Upper lobe of left lung (tissue), 4 donors: Measurements from ENCODE around the gene MROH8.

ENCODE experiments used
- EP300 ChIP-seq, 4 donors: sonication (generic); formaldehyde crosslinking; IDR thresholded peaks; one replicate each; pipeline ENCODE4 v1.5.1; 2017; ENCODE audit warnings: antibody characterized with exemption in 4 of 4, control low read depth in 2 of 4
- POLR2A ChIP-seq, 4 donors: fragments of 450-650 bp; IDR thresholded peaks; one replicate each; pipeline ENCODE4 v1.5.1; 2016 to 2017; ENCODE audit warnings: antibody characterized with exemption in 4 of 4, mild to moderate bottlenecking in 2 of 4
- POLR2AphosphoS5 ChIP-seq, 2 donors: sonication (generic); formaldehyde crosslinking; IDR thresholded peaks; one replicate each; pipeline ENCODE4 v1.5.1; 2017; ENCODE audit warnings: antibody characterized with exemption in 2 of 2
- TF ChIP-seq, protein P1 (sequence below), 6 experiments: fragments of 450-650 bp in 4 of 6; fragments of 200-600 bp in 2 of 6; sonication (generic) in 2 of 6; IDR thresholded peaks; one replicate each; pipeline ENCODE4 v1.5.1; 2016 to 2019; ENCODE audit warnings: antibody characterized with exemption in 6 of 6

DNA sequence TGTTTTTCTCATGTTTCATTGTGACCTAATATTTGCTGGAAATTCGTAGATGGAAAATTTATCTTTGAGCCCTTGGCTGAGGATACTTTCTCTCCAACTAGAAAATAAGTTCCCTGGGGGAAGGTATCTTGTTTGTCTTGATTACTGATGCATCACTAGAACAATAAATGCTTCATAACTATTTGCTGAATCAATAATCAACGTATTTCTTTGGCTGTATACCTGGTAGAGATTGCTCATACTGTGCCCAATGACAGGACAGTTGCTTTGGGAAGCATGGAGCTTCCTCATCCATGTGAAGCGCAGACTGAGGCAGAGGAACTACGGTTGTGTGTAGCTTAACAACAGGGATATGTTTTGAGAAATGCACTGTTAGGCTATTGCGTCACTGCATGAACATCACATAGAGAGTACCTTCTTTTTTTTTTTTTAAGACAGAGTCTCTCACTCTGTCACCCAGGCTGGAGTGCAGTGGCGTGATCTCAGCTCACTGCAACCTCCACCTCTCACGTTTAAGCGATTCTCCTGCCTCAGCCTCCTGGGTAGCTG, 34.4 kb downstream of the MROH8 start:
- TF ChIP-seq POLR2AphosphoS5 (IDR thresholded peaks at IDR 0.05) (no peak), POLR2A (IDR thresholded peaks at IDR 0.05) (no peak), EP300 (IDR thresholded peaks at IDR 0.05) (no peak)
- TF ChIP-seq, protein P1, sequence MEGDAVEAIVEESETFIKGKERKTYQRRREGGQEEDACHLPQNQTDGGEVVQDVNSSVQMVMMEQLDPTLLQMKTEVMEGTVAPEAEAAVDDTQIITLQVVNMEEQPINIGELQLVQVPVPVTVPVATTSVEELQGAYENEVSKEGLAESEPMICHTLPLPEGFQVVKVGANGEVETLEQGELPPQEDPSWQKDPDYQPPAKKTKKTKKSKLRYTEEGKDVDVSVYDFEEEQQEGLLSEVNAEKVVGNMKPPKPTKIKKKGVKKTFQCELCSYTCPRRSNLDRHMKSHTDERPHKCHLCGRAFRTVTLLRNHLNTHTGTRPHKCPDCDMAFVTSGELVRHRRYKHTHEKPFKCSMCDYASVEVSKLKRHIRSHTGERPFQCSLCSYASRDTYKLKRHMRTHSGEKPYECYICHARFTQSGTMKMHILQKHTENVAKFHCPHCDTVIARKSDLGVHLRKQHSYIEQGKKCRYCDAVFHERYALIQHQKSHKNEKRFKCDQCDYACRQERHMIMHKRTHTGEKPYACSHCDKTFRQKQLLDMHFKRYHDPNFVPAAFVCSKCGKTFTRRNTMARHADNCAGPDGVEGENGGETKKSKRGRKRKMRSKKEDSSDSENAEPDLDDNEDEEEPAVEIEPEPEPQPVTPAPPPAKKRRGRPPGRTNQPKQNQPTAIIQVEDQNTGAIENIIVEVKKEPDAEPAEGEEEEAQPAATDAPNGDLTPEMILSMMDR (IDR thresholded peaks at IDR 0.05) = no peak
